Activated CD4-positive, alpha-beta T cell treated with anti-CD3 and anti-CD28 coated beads for 1 hour (primary cell): ENCODE results near the gene SLC4A5.
A peak's percentile ranks its signal among the peaks of the same experiment; 100 is the strongest.
"Not testable (repeated sequence)": the region's sequence is repeated elsewhere in the genome, so short reads cannot be mapped to it uniquely, and the experiment has no call there.

Experiments
- DNase-seq: peaks from one replicate; pipeline ENCODE4 v3.0.0-alpha.2; 2020

Gene SLC4A5

DNA sequence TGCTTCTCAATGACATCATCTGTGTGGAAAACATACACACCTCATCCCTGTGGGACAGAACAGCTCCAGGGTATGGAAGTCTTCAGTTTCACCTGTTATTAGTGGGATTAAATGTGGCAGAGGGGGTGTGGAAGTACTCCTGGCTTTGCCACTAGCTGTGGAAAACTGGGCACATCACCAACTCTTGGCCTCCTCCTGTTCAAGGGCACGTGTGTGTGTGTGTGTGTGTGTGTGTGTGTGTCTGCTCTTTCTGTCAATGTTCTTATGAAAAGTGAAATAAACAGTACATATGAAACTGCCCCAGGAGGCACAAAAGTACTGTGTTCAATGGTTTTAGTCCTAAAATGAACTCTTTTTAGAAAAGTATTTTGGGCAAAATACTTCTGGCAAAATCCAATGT is 78.9 kb downstream of the SLC4A5 start:
- no peak for DNase-seq

- no peak for DNase-seq
Measured at GRCh38 chr2:74262681-74263080, 80.5 kb downstream of the SLC4A5 start.

- no peak for DNase-seq
Measured at GRCh38 chr2:74261204-74261864, 81.9 kb downstream of the SLC4A5 start.

DNA sequence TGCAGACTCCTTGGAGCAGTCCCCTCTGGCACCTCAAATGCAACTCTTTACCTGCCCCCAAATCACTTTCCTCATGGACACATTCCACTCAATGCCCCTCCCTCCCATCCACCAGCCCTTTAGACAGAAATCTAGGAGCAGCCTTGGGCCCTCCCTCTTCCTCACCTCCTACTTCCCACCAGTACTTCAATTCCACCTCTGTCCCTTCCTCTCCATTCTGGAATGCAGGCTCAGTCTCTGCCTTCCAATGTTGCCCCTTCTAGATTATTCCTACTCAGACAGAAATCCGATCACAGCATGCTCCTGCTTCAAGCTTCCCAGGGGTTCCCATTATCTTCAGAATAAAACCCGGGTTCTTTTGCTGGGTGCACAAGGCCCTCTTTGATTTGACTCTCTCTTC is 82.7 kb downstream of the SLC4A5 start:
- no peak for DNase-seq

GRCh38 chr2:74259733-74260132 is 83.5 kb downstream of the SLC4A5 start:
- DNase-seq, result no peak

GRCh38 chr2:74259191-74259590 is 84.0 kb downstream of the SLC4A5 start:
- no peak for DNase-seq

DNA sequence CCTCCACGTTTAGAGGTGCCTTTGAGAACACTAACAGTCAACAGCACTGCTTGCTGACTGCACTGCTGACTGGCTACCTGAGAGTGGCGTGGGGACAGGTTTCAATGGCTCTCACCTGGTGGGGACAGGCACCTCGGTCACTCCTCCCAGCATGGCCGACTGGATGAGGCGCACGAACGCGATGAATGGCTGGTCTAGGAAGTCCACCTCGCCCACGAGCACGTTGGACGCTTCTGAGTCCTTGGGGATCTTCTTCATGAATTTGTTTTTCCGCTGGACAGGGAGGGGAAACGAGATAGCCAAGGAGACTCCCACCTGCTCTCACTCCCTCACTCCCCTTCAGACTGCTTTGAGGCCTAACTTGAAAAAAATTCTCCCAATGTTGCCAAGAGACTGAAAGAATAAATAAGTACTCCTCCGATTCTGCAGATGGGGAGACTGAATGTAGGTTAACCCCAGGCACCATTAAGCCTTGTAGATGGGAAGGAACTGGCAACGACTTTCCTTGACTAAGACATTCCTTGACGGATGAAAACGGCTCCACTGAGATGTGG is 87.5 kb downstream of the SLC4A5 start:
- DNase-seq, result no peak

DNA sequence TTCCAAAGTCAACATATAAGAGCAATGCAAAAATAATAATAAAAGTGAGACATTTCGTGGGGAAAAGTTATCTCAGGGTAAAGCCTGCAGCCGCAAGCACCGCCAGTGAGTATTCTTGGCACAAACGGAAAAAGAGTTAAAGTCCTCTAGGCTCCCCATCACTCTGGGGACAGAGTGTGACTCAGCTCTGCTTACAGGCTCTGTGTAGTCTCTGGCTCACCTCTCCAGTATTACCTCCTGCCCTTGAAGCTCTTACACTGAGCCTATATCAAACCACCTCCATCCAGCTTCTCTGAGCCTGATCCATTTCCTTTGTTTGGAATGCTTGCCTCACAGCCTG is 89.3 kb downstream of the SLC4A5 start:
- DNase-seq, result no peak

DNA sequence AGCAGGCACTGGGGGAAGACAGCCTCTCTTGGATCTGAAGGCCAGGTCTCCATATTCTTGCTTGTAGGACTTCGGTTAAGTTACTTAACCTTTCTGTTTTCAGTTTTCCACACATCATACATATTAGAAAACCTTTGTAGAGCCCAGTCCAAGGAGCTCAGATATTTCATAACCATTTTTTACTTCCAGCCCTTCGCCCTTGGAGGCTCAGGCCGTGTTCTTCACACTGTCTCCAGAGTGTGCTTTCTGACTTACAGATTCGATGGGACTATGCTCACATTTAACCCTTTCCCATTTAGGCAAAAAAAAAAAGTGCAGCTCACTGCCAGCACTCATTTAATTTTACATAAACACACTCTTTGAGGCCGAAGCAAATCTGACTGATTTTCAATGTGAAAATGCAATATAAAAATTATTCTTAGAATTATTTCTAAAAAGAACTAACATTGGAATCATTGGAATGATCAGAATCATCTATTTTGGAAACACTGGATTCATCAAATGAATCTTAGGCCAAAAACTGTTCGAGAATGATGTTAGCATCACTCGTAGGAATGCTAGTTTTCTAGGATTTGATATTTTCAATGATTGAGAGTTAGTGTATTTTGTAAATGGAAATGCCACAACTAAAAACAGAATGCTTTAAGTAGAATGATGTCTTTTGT is 89.8 kb downstream of the SLC4A5 start:
- no peak for DNase-seq

DNA sequence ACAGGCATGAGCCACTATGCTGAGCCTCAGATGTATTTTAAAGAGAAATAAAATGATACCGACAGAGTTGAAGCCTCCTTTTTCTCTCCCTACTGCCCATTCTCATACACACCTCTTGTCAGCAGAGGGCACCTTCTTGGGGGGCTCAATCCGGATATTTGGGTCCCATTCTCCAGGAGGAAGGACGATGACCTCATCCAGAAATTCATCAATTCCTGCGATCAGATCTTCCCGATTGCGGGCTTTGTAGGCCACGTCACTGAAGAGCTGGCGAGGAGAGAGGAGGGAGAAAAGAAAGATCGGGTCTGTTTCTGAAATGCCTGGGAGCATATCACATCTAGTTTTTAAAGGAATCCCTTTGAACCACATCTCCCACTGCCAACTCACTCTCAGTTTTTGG is 90.4 kb downstream of the SLC4A5 start:
- DNase-seq, result no peak

GRCh38 chr2:74252036-74252435 is 91.2 kb downstream of the SLC4A5 start:
- no peak for DNase-seq

DNA sequence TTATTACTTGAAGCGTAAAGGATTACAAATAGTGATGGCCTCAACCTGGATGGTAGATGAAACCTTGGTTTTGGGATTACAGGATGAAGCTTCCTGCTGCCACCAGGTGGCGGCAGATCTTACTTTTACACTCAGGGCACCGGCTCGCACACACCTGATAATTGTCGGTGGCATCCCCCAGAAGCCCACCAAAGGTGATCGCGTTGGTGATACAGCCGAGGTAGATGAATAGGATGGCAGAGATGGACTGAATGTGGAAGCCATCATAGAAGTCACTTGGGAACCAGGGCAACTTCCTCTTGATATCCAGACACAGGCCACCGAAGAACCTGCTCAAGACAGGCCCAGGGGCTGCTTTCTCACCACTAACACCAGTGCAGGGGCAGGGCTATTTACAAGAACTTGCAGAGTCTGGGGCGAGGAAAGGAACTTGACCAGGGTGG is 93.0 kb downstream of the SLC4A5 start:
- DNase-seq, result peak; percentile 30

DNA sequence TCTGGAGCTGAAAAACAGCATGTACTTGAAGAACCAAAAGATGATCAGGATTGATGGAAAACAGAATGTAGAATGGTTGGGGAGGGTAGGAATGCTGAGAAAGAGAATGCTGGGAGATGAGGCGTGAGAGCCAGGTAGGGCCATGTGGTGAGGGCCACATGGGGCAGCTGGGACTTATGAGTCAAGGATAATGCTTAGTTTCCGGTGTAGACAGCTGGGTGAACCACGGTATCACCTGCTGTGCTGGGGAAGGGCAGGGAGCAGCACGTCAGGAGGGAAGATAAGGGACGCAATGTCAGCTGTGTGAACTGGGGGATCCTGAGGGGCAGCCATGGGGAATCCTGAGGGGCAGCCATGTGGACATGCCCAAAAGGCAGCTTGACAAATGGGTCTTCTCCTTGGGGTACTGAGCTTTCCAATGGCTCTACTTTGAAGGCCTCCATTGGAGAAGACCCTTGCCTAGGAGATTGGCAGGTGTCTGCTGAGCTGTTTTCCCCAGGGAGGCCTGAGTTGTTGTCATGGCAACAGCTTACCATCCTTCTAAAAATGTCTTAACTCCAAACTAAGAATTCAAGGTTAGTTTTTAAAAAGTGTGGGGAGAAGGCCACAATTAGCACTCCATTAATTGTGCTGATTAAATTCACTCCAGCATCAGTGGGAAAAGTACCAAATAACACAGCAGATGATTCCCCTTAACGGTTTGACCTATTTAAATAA is 93.7 kb downstream of the SLC4A5 start:
- DNase-seq, result no peak

DNA sequence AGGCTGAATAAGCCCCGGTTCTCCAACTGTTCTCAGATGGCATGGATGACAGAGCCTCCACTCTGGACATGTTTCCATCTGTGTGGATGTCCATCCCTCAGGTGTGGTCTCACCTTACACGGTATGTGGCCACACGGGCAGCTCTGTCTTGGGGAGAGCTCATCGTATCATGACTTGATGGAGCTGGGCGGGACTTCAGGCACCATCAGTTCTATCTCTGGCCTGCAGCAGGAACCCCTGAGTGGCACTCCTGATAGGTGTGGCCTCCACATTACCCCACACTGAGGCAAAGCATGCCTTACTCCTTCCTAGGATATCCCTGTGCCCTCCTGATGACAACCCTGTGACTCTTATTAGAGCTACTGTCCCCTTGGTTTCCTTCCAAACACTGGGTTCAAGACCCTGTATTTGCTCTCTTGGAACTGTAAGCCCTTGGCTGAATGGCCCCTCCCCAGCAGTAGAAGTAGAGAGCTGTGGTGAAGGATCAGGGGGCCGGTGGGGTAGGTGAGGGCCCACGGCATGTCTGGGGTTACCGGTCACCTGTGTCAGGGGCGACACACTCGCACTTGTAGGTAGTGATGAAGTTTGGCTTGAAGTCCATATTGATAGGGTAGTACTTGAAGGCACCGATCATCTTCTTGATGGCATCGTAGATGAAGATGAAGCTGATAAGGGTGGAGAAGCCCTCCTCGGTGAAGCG is 96.6 kb downstream of the SLC4A5 start:
- DNase-seq, result no peak

DNA sequence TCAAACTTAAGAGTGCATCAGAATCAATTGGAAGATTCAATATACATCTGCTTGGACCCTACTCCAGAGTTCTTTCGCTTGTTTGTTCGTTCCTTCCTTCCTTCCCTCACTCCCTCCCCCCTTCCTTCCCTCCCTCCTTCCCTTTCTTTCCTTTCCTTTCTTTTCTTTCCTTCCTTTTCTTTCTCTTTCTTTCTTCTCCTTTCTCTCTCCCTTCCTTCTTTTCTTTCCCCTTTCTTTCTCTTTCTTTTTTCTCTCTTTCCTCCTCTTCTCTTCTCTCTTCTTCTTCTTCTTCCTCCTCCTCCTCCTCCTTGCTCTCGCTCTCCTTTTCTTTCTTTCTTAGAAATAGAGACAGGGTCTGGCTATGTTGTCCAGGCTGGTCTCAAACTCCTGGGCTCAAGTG is 98.9 kb downstream of the SLC4A5 start:
- no peak for DNase-seq

- DNase-seq, result no peak
Measured at GRCh38 chr2:74242354-74243071, 100.7 kb downstream of the SLC4A5 start.

- DNase-seq, result no peak
Measured at GRCh38 chr2:74239346-74239745, 103.9 kb downstream of the SLC4A5 start.

DNA sequence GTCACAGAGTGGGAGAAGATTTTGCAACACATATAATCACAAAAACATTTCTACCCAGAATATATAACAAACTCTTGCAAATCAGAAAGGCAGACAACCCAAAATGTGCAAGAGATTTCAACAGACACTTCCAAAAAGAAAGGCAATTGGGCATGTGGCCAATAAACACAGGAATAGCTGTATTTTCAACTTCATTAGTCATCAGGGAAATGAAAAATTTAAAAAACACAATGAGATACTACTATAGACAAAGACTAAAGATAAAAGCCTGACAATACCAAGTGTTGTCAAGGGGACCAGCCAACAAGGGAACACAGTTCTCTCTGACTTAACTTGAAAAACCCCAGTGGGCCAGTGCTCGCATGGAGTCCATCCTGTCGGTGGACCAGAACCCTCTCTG is 104.3 kb downstream of the SLC4A5 start:
- no peak for DNase-seq

GRCh38 chr2:74235041-74235440 is 108.2 kb downstream of the SLC4A5 start:
- no peak for DNase-seq

DNA sequence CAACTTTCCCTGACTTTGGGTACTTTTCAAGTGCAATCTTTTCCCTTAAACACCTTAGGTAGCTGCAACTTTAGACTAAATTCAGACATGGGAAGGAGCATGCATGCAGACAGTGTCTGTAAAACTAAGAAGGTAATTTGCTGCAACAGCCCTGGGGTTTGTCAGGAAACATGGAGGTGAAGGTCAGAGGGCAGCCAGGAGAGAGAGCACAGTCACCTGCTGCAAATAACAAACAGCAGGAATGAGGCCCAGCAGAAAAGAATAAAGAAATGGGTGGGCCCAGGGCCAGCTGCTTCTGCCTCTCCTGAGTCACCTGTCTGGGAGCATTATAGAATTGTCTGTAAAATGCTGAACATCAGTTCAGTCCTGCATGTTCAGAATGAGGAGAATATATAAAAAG is 109.6 kb downstream of the SLC4A5 start:
- no peak for DNase-seq

GRCh38 chr2:74232426-74232825 is 110.8 kb downstream of the SLC4A5 start:
- DNase-seq, result no peak

- not testable (repeated sequence) for DNase-seq
Measured at GRCh38 chr2:74229865-74230264, 113.4 kb downstream of the SLC4A5 start.

DNA sequence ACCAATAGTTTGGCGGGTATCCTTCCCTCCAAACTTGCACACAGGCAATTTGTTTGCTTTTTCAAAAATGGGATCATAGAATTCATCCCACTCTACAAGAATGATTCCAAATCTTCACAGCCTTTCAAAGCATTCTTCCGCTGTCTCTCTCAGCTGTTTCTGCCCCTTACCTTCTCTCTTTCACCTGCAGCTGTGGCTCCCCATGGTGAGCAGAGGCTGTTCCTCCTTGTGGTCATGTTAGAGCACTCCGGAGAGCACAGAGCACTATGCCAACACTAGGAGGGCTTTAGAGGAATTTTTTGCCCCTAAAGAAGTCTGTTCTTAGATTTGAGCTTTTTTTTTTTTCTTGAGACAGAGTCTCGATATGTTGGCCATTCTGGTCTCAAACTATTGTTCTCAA is 114.4 kb downstream of the SLC4A5 start:
- DNase-seq, result no peak
